H1 (cell line): Measurements from ENCODE around the gene C1S. TPM values are rescaled to one million over a fixed set of nuclear protein-coding genes. Genes with fewer than 3 reads are reported as not detected.

Experiments used
- CTCF ChIA-PET: fragments of 300-600 bp; sonication (Branson Sonifier 250); formaldehyde crosslinking; loops from one replicate; lab custom pipeline; 2021; ENCODE audit not compliant: partially characterized antibody; lab: Charles Lee
- POLR2A ChIA-PET: fragments of 300-600 bp; sonication (Branson Sonifier 250); formaldehyde crosslinking; loops from one replicate; lab custom pipeline; 2021; ENCODE audit warnings: inconsistent platforms; ENCODE audit not compliant: partially characterized antibody; lab: Charles Lee
- DNase-seq, 2 experiments: peaks; one replicate each; pipeline versions ENCODE4 v3.0.0 to v3.0.0-alpha.2; 2010 to 2022; ENCODE audit warnings: low spot score in 2 of 2, low read depth in 1 of 2, mixed read lengths in 1 of 2
- FAIRE-seq: peaks from 2 replicates; lab custom pipeline; 2011; peaks lifted over from hg19 to GRCh38; lab: Jason Lieb, UNC
- H2AFZ ChIP-seq: 2 replicates; pipeline ENCODE4 v1.8.1; 2012; ENCODE audit warnings: low read length, inconsistent platforms
- H2AK5ac ChIP-seq: 2 replicates; pipeline ENCODE4 v1.6.1; 2013; ENCODE audit warnings: low read depth, low read length
- H2BK120ac ChIP-seq: replicated peaks from 2 replicates; pipeline ENCODE3; 2013; ENCODE audit warnings: low read depth, low read length, inconsistent platforms
- H2BK12ac ChIP-seq: 2 replicates; pipeline ENCODE4 v1.6.1; 2013; ENCODE audit warnings: low read depth, low read length
- H2BK15ac ChIP-seq: 2 replicates; pipeline ENCODE4 v1.6.1; 2013; ENCODE audit warnings: low read length
- H2BK20ac ChIP-seq: 2 replicates; pipeline ENCODE4 v1.6.1; 2013; ENCODE audit warnings: low read length
- H2BK5ac ChIP-seq: 2 replicates; pipeline ENCODE4 v1.6.1; 2013; ENCODE audit warnings: low read depth, low read length
- H3K14ac ChIP-seq: 2 replicates; pipeline ENCODE4 v1.6.1; 2013; ENCODE audit warnings: inconsistent platforms; ENCODE audit not compliant: insufficient read length
- H3K18ac ChIP-seq: 2 replicates; pipeline ENCODE4 v1.6.1; 2013; ENCODE audit warnings: low read length; ENCODE audit errors: extremely low read depth
- H3K23ac ChIP-seq: 2 replicates; pipeline ENCODE4 v1.6.1; 2013; ENCODE audit warnings: inconsistent platforms; ENCODE audit not compliant: insufficient read length
- H3K23me2 ChIP-seq: 2 replicates; pipeline ENCODE4 v1.6.1; 2013; ENCODE audit warnings: low read depth, low read length
- H3K27ac ChIP-seq: 2 replicates; pipeline ENCODE4 v1.6.1; 2011; ENCODE audit warnings: low read depth, low read length, inconsistent platforms
- H3K27me3 ChIP-seq, 4 experiments: replicated peaks in 1 of 4; 1 replicate in 1 of 4; 2 replicates in 3 of 4; pipeline versions ENCODE4 v1.6.1 to v1.8.1; 2011 to 2013; ENCODE audit warnings: low read length in 3 of 4, mild to moderate bottlenecking in 3 of 4, inconsistent platforms in 2 of 4, mixed read lengths in 2 of 4, moderate library complexity in 1 of 4; ENCODE audit not compliant: control insufficient read depth in 3 of 4, insufficient read depth in 3 of 4; ENCODE audit errors: extremely low read depth in 1 of 4
- H3K36me3 ChIP-seq, 4 experiments: 2 replicates each; pipeline versions ENCODE4 v1.6.1 to v1.8.1; 2011 to 2013; ENCODE audit warnings: mild to moderate bottlenecking in 4 of 4, low read length in 3 of 4, moderate library complexity in 2 of 4, control low read depth in 1 of 4, inconsistent platforms in 1 of 4; ENCODE audit not compliant: insufficient read depth in 4 of 4, control insufficient read depth in 2 of 4
- H3K4ac ChIP-seq: replicated peaks from 2 replicates; pipeline ENCODE3; 2013; ENCODE audit warnings: low read length, low read depth, mixed read lengths, inconsistent platforms; ENCODE audit not compliant: insufficient read length
- H3K4me1 ChIP-seq, 4 experiments: replicated peaks in 1 of 4; 1 replicate in 1 of 4; 2 replicates in 3 of 4; pipeline versions ENCODE4 v1.6.1 to v1.8.1; 2011 to 2013; ENCODE audit warnings: low read length in 3 of 4, inconsistent platforms in 2 of 4, mixed read lengths in 1 of 4; ENCODE audit not compliant: insufficient read depth in 4 of 4, control insufficient read depth in 3 of 4
- H3K4me2 ChIP-seq, 2 experiments: 2 replicates each; pipeline versions ENCODE4 v1.6.1 to v1.8.1; 2011 to 2013; ENCODE audit warnings: low read depth in 2 of 2, low read length in 2 of 2, control low read depth in 1 of 2, inconsistent platforms in 1 of 2, mild to moderate bottlenecking in 1 of 2; ENCODE audit not compliant: insufficient read depth in 1 of 2
- H3K4me3 ChIP-seq, 4 experiments: fragments of 200-600, 300-600 bp in 1 of 4; sonication (generic), shearing (Covaris generic), sonication (Bioruptor Twin) in 1 of 4; 2 replicates each; pipeline versions ENCODE4 v1.5.1 to v1.8.1; 2011 to 2016; ENCODE audit warnings: low read length in 4 of 4, low read depth in 3 of 4, control low read depth in 2 of 4, inconsistent platforms in 2 of 4, mild to moderate bottlenecking in 2 of 4, mixed read lengths in 1 of 4, moderate library complexity in 1 of 4; ENCODE audit not compliant: insufficient read depth in 2 of 4; ENCODE audit errors: extremely low read depth in 1 of 4
- H3K56ac ChIP-seq: replicated peaks from 2 replicates; pipeline ENCODE3; 2013; ENCODE audit warnings: low read depth, mild to moderate bottlenecking, mixed read lengths, low read length, inconsistent platforms; ENCODE audit not compliant: insufficient read length
- H3K79me1 ChIP-seq: 2 replicates; pipeline ENCODE4 v1.6.1; 2013; ENCODE audit warnings: low read depth, low read length, control low read depth
- H3K79me2 ChIP-seq, 2 experiments: 2 replicates each; pipeline versions ENCODE4 v1.6.1 to v1.8.1; 2012 to 2013; ENCODE audit warnings: low read length in 2 of 2, mild to moderate bottlenecking in 2 of 2, inconsistent platforms in 1 of 2; ENCODE audit not compliant: insufficient read depth in 2 of 2, control insufficient read depth in 1 of 2
- H3K9ac ChIP-seq, 4 experiments: replicated peaks in 1 of 4; 1 replicate in 1 of 4; 2 replicates in 3 of 4; pipeline versions ENCODE4 v1.6.1 to v1.8.1; 2011 to 2013; ENCODE audit warnings: low read depth in 3 of 4, low read length in 3 of 4, control low read depth in 2 of 4, mild to moderate bottlenecking in 2 of 4, moderate library complexity in 2 of 4, inconsistent platforms in 1 of 4; ENCODE audit errors: extremely low read depth in 1 of 4
- H3K9me3 ChIP-seq, 2 experiments: 2 replicates each; pipeline versions ENCODE4 v1.6.1 to v1.8.1; 2012 to 2013; ENCODE audit warnings: mild to moderate bottlenecking in 2 of 2, moderate library complexity in 2 of 2, control low read depth in 1 of 2, inconsistent platforms in 1 of 2, low read depth in 1 of 2, low read length in 1 of 2, mixed read lengths in 1 of 2; ENCODE audit not compliant: insufficient read depth in 2 of 2
- H4K20me1 ChIP-seq, 2 experiments: replicated peaks in 1 of 2; 2 replicates each; pipeline versions ENCODE3 to v1.8.1; 2011 to 2013; ENCODE audit warnings: inconsistent platforms in 2 of 2, low read length in 2 of 2, mild to moderate bottlenecking in 1 of 2; ENCODE audit not compliant: insufficient read depth in 2 of 2, control insufficient read depth in 1 of 2
- H4K5ac ChIP-seq: 2 replicates; pipeline ENCODE4 v1.6.1; 2013; ENCODE audit warnings: low read length, low read depth, mixed read lengths, inconsistent platforms; ENCODE audit not compliant: insufficient read length
- H4K8ac ChIP-seq: 2 replicates; pipeline ENCODE4 v1.8.0; 2013; ENCODE audit warnings: mild to moderate bottlenecking, moderate library complexity, low read length, inconsistent platforms; ENCODE audit not compliant: insufficient read depth; ENCODE audit errors: extremely low read depth
- H4K91ac ChIP-seq: replicated peaks from 2 replicates; pipeline ENCODE3; 2013; ENCODE audit warnings: low read length, mixed read lengths, inconsistent platforms; ENCODE audit not compliant: insufficient read length
- ATF2 ChIP-seq: IDR thresholded peaks from 2 replicates; pipeline ENCODE4 v1.6.1; 2012; ENCODE audit warnings: low read length, inconsistent platforms
- ATF3 ChIP-seq: IDR thresholded peaks from 2 replicates; pipeline ENCODE4 v1.6.1; 2011; ENCODE audit warnings: low read depth, mild to moderate bottlenecking, low read length; ENCODE audit not compliant: insufficient read depth
- BCL11A ChIP-seq, 2 experiments: IDR thresholded peaks; one replicate each; pipeline ENCODE4 v1.6.1; 2011; ENCODE audit warnings: low read depth in 2 of 2, low read length in 2 of 2, mild to moderate bottlenecking in 2 of 2
- CBX8 ChIP-seq: fragments of 300-800, 300-1000 bp; sonication (generic); IDR thresholded peaks from 2 replicates; pipeline ENCODE4 v1.7.1; 2016; ENCODE audit warnings: low read depth, low read length, borderline replicate concordance
- CEBPB ChIP-seq: IDR thresholded peaks from 2 replicates; pipeline ENCODE4 v1.6.1; 2012; ENCODE audit warnings: low read depth, low read length
- EP300 ChIP-seq, 2 experiments: IDR thresholded peaks; 1 replicate in 1 of 2; 2 replicates in 1 of 2; pipeline ENCODE4 v1.6.1; 2011 to 2012; ENCODE audit warnings: low read depth in 2 of 2, low read length in 2 of 2, mild to moderate bottlenecking in 2 of 2, borderline replicate concordance in 1 of 2, inconsistent platforms in 1 of 2, moderate library complexity in 1 of 2
- EZH2 ChIP-seq: fragments of 200-600 bp; sonication (generic); IDR thresholded peaks from 2 replicates; pipeline ENCODE4 v1.7.1; 2012; ENCODE audit warnings: low read depth, mild to moderate bottlenecking, moderate library complexity, low read length, inconsistent platforms; ENCODE audit not compliant: severe bottlenecking
- KDM4A ChIP-seq: IDR thresholded peaks from one replicate; pipeline ENCODE4 v1.7.1; 2012; ENCODE audit warnings: low read depth, mild to moderate bottlenecking, moderate library complexity, low read length, inconsistent platforms; ENCODE audit not compliant: severe bottlenecking
- RFX5 ChIP-seq: IDR thresholded peaks from 2 replicates; pipeline ENCODE4 v1.6.1; 2011; ENCODE audit warnings: low read depth, low read length, improper control_type of control experiment, borderline replicate concordance
- TCF12 ChIP-seq: IDR thresholded peaks from 2 replicates; pipeline ENCODE4 v1.6.1; 2011; ENCODE audit warnings: low read depth, mild to moderate bottlenecking, low read length
- WGBS, 2 experiments: shearing (Covaris generic) in 1 of 2; methylation state at CpG; one replicate each; pipeline versions ENCODE4 v1.1.6 to v1.1.7; 2013 to 2015; ENCODE audit warnings: low lambda C conversion rate in 2 of 2, mixed read lengths in 2 of 2, inconsistent platforms in 1 of 2, low coverage in 1 of 2, missing lambda C conversion rate in 1 of 2; ENCODE audit not compliant: insufficient replicate concordance in 2 of 2, insufficient coverage in 1 of 2, insufficient read length in 1 of 2; ENCODE audit errors: extremely low coverage in 1 of 2, missing lambda C conversion rate in 1 of 2; 5-methylcytosine and 5-hydroxymethylcytosine counted together
- polyA plus RNA-seq, 7 experiments: library from polyadenylated mRNA; depleted of rRNA in 3 of 7; stranded (reverse) in 5 of 7; unstranded in 2 of 7; fragments of >200 nt in 5 of 7; fragments of 200-250 nt in 2 of 7; gene quantifications; 1 replicate in 5 of 7; 2 replicates in 1 of 7; 4 replicates in 1 of 7; pipeline versions ENCODE4 v1.2.1 to v1.2.3, GENCODE V29; 2011 to 2013; ENCODE audit warnings: missing spikeins in 2 of 7, mixed read lengths in 2 of 7
- total RNA-seq: library from RNA; stranded (reverse); fragmentation: NEBNext Ultra II Directional; extraction: Animal tissue kit (Norgen Biotek cat#: 25700); gene quantifications from 2 replicates; pipeline ENCODE4 v1.2.1, GENCODE V29; 2021

The C1S gene
- total and polyA plus RNA-seq, 2 of the 8 experiments (the other 6 are each of a cell fraction or from before 2014, with no cell fraction given), result 4.4 to 7.3 TPM

GRCh38 chr12:7072035-7072434 is 11.5 kb downstream of the C1S start:
- no peak overlapping the region for H4K8ac ChIP-seq
- no peak for FAIRE-seq
- H3K9ac ChIP-seq, result no peak overlapping the region
- H3K79me2 ChIP-seq, result no peaks in the 10 kb centered on the region
- H3K27ac ChIP-seq, result no peak overlapping the region
- no peak overlapping the region for H2BK20ac ChIP-seq
- H4K5ac ChIP-seq, result no peak overlapping the region
- no peak overlapping the region for H2AFZ ChIP-seq
- 76% methylated on average over 6 of the region's 6 CpGs; no CpG with 5 or more reads in 1 of the 2 experiments for WGBS, 2 experiments
- no peak overlapping the region for H3K14ac ChIP-seq
- no peak overlapping the region for H2BK12ac ChIP-seq
- H3K4ac ChIP-seq, result no peak overlapping the region
- ChIA-PET CTCF (interaction anchor here (1.3 kb wide), 1 partner anchor 8 kb away, joined by 3 read pairs; no protein-coding TSS in a partner anchor), POLR2A (no interaction called here)
- no peak overlapping the region for H3K18ac ChIP-seq
- TF ChIP-seq EP300 (IDR thresholded peaks at IDR 0.05; ENCODE audit: borderline replicate concordance in 1 of 2, low read depth in 2 of 2, low read length in 2 of 2), result no peak
- TF ChIP-seq BCL11A (IDR thresholded peaks at IDR 0.05; ENCODE audit: low read depth in 2 of 2, low read length in 2 of 2), result no peak
- TF ChIP-seq EZH2, result no peak
- no peak for TF ChIP-seq RFX5
- no peak for TF ChIP-seq CBX8
- TF ChIP-seq KDM4A, result no peak
- TF ChIP-seq ATF2, result no peak
- no peak for TF ChIP-seq ATF3
- TF ChIP-seq CEBPB, result no peak
- no peak for TF ChIP-seq TCF12
- H2AK5ac ChIP-seq, result no peak overlapping the region
- no peaks in the 10 kb centered on the region for H3K79me1 ChIP-seq
- no peak for DNase-seq
- no peaks in the 10 kb centered on the region for H3K27me3 ChIP-seq
- H2BK5ac ChIP-seq, result no peak overlapping the region
- H3K23ac ChIP-seq, result no peak overlapping the region
- no peak overlapping the region for H3K56ac ChIP-seq
- no peak overlapping the region for H4K91ac ChIP-seq
- H3K4me2 ChIP-seq, result no peak overlapping the region
- H2BK15ac ChIP-seq, result no peak overlapping the region
- no peak overlapping the region for H2BK120ac ChIP-seq
- H4K20me1 ChIP-seq, result no peaks in the 10 kb centered on the region
- no peaks in the 10 kb centered on the region for H3K23me2 ChIP-seq
- H3K36me3 ChIP-seq, result no peaks in the 10 kb centered on the region
- H3K9me3 ChIP-seq, result no peaks in the 10 kb centered on the region
- no peak overlapping the region for H3K4me3 ChIP-seq
- H3K4me1 ChIP-seq, result no peaks in the 10 kb centered on the region
